GM10248 (cell line): ENCODE results near the gene BST2.

ENCODE experiments used
- CTCF ChIA-PET: fragments of 300-600 bp; sonication (Branson Sonifier 250); formaldehyde crosslinking; extraction: SDS; loops from one replicate; lab custom pipeline; 2021; ENCODE audit warnings: antibody characterized with exemption; lab: Yijun Ruan, JAX
- POLR2A ChIA-PET: fragments of 350-650 bp; sonication (Branson Sonifier 250); formaldehyde crosslinking; extraction: SDS; loops from one replicate; lab custom pipeline; 2020; ENCODE audit warnings: antibody characterized with exemption; lab: Yijun Ruan, JAX
- DNase-seq: peaks from one replicate; pipeline ENCODE4 v3.0.0; 2012; ENCODE audit errors: extremely low spot score
- TF ChIP-seq, protein P1 (sequence below): IDR thresholded peaks from 2 replicates; pipeline ENCODE4 v1.5.1; 2012; ENCODE audit warnings: mild to moderate bottlenecking, low read depth; ENCODE audit errors: extremely low read depth, missing control alignments, control extremely low read depth

BST2 gene

DNA sequence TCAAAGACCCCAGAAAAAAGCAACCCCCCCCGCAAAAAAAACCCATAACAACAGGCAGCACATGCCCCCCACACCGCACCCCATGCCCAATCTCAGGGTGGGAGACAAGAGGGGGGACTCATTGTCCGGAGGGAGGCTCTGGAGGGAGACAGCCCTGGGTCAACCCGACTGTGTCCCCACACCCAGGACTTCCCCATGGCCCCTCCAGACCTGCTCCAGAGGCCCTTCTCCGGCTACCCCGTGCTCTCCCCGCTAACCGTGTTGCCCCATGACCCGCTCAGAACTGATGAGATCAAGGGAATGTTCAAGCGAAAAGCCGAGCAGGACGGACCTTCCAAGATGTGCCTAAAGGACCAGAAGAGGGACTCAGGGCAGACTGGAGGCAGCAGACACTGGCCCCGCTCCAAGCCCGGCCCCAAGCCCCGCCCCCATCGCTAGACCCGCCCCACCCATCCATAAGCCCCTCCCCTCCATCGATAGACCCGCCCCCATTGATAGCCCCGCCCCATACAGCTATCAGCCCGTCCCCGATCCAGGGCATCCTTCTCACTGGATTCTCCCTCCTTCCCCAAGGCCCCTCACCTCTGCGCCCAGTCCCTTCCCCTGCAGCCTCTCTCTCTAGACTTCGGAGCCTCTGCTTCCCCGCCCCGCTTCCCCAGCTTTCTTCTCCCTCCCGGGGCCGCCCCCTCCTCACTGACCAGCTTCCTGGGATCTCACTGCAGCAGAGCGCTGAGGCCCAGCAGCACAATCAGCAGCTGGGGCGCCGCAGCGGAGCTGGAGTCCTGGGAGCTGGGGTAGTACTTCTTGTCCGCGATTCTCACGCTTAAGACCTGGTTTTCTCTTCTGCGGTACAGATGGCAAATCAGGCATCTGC is 2.2 kb downstream of the BST2 start:
- peak; percentile 86 for DNase-seq
- POLR2A ChIA-PET = interaction anchor here (0.5 to 1.0 kb wide), 5 partner anchors 16 to 894 kb away, joined by 3 to 5 read pairs (median 3); partner anchors contain the start of gene MVB12A
- TF ChIP-seq, protein P1, sequence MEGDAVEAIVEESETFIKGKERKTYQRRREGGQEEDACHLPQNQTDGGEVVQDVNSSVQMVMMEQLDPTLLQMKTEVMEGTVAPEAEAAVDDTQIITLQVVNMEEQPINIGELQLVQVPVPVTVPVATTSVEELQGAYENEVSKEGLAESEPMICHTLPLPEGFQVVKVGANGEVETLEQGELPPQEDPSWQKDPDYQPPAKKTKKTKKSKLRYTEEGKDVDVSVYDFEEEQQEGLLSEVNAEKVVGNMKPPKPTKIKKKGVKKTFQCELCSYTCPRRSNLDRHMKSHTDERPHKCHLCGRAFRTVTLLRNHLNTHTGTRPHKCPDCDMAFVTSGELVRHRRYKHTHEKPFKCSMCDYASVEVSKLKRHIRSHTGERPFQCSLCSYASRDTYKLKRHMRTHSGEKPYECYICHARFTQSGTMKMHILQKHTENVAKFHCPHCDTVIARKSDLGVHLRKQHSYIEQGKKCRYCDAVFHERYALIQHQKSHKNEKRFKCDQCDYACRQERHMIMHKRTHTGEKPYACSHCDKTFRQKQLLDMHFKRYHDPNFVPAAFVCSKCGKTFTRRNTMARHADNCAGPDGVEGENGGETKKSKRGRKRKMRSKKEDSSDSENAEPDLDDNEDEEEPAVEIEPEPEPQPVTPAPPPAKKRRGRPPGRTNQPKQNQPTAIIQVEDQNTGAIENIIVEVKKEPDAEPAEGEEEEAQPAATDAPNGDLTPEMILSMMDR = no peak
- CTCF ChIA-PET = interaction anchor here (1.0 to 1.3 kb wide), 2 partner anchors 11 to 45 kb away, joined by 3 read pairs; partner anchors contain the start of gene TMEM221

DNA sequence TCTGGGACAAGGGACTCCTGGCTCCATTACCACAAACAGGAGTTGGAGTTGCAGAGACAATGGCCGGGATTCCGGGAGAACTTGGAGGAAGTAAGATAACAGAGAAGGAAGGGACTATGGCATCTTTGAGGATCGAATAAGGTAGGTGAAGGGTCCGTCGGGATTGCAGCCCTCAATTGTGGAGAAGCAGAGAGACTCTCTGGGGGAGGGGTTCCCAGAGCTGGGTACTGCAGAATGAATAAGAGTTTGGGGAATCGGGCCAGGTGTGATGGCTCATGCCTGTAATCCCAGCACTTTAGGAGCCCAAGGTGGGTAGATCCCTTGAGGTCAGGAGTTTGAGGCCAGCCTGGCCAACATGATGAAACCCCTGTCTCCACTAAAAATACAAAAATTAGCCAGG is 3.8 kb downstream of the BST2 start:
- no peak for DNase-seq
- ChIA-PET CTCF (interaction anchor here (1.3 to 4.0 kb wide), 2 partner anchors 12 to 108 kb away, joined by 3 to 17 read pairs; no protein-coding TSS in a partner anchor), POLR2A (no interaction called here)

DNA sequence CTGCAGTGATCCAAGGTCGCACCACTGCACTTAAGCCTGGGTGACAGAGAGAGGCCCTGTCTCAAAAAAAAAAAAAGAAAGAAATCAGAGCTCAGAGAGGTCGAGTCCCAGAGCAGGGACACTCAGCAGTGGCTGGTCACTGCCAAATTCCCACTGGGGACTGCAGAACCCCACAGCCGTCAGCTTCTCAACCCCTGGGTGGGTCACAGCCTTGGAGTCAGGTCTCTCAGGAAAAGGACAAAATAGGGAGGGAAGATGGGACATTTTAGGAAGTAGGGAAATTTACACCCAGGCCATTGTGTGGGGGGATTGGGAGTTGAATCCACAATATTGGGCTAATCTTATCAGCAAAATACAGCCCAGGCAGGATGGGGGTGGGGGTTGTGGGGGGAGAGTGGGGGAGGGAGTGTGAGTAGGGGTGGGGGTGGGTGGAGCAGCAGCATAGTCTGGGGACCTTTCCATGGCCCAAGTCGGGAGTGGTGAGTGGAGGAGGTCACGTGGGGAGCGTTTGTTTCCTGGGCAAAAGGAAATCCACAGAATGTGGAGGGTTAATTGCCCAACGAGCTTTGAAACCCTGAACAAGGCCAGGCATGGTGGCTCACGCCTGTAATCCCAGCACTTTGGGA is 6.4 kb downstream of the BST2 start:
- POLR2A ChIA-PET = no interaction called here
- no peak for DNase-seq
- CTCF ChIA-PET = interaction anchor here (1.0 to 4.0 kb wide), 4 partner anchors 9 to 377 kb away, joined by 3 to 17 read pairs (median 6); partner anchors contain the start of gene PGLS
- TF ChIP-seq, protein P1 = no peak

More for the DNA sequence above, 3.8 kb downstream of the BST2 start:
- TF ChIP-seq, protein P1 = no peak

DNA sequence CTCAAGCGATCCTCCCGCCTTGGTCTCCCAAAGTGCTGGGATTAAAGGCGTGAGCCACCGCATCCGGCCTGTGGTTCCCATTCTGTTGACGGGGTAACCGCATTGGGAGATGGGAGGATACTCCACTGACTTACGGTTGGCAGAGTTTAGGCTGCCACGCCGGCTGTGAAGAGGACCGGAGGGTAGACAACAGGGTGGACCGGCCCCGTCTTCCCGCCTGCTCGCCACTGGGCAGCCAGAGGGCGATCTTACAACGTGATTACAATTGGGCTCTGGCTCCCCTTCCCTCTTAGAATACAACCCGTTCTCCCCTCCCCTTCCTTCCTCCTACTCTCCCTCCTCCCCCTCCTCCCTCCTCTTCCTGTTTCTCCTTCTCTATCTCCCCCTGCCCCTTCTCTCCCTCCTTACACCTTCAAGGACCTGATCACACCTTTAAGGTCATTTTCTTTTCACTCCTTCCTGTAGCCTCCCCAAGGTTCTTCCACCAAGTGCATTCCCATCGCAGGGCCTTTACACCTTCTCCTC is 10.5 kb downstream of the BST2 start:
- DNase-seq = peak; percentile 72
- TF ChIP-seq, protein P1 = peak; percentile 73
- CTCF ChIA-PET = interaction anchor here (0.7 to 3.0 kb wide), 11 partner anchors 10 to 455 kb away, joined by 3 to 10 read pairs (median 4); partner anchors contain the start of genes BST2, DDA1 and MVB12A
- POLR2A ChIA-PET = no interaction called here

DNA sequence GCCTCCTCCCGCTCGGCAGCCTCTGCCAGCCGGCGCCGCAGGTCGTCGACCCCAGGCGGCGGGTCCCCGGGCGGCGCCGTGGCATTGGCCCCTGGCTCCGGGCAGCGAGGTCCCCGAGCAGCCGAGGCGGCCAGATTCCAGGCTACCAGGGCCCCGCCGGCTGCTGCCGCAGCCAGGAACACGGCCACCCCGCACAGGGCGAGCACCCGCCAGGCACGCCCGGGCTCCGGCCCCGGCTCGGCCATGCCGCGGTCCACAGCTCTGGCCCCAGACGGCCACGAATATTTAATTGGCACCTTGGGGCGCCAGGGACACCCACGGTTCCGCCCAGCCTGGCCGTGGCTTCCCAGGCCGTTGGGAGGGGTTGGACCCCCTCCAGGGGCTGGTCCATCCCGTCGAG is 11.5 kb downstream of the BST2 start, which contains the start of gene CCDC194:
CCDC194 (minus strand) TSS at position 283 of the 400 bp plus-strand sequence; CDS start at position 245, 38 bp downstream.
- ChIA-PET POLR2A (no interaction called here), CTCF (interaction anchor here (0.7 to 3.0 kb wide), 12 partner anchors 9 to 457 kb away, joined by 3 to 10 read pairs (median 4); partner anchors contain the start of genes DDA1, MVB12A and TMEM221)
- TF ChIP-seq, protein P1 = no peak
- DNase-seq = no peak

DNA sequence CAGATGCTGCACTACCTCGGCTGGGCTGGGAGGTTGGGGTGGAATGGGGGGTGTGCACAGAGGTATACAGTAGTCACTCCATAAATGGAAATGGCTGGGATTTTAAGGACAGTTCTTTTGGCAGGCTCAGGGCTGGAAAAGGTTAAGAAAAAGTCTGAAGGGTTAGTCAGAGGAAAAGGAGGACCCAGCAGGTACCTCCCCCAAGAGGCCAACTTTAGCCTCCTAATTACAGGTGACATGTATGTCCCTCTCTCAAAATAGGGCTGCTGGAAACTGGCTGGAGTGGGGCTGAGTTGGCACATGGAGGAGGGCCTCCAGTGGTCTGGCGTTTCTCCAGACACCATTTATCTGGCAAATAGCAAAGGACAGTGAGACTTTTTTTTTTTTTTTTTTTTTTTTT is 12.4 kb downstream of the BST2 start:
- TF ChIP-seq, protein P1 = no peak
- DNase-seq = peak; percentile 14
- POLR2A ChIA-PET = no interaction called here
- CTCF ChIA-PET = interaction anchor here (1.4 to 3.0 kb wide), 6 partner anchors 9 to 132 kb away, joined by 4 to 10 read pairs (median 4); partner anchors contain the start of gene TMEM221
